GM18526 (cell line): ENCODE data around the gene KRTAP29-1.
"Not testable (repeated sequence)": the region's sequence is repeated elsewhere in the genome, so short reads cannot be mapped to it uniquely, and the experiment has no call there.

ENCODE experiments used
- POLR2A ChIP-seq: IDR thresholded peaks from 3 replicates; pipeline ENCODE4 v1.6.1; 2011; ENCODE audit not compliant: insufficient read length; ENCODE audit errors: extremely low read depth

Gene KRTAP29-1, protein sequence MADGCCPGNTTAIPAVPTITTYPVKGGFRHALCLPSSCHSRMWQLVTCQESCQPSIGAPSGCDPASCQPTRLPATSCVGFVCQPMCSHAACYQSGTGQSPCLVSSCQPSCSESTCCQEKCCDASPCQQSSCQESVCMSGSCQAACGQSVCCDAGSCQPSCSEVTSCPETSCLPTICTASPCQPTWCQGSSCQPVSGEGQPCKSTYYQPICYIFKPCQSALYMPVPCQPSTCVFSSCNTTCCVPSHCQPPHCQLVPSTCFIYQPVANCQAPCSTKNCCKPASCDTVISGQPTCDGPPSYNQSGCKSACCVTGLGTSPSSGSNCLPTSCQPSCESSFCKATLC

GRCh38 chr17:41301916-41302901, at the start of gene KRTAP29-1:
TSS of gene KRTAP29-1 (minus strand) at chr17:41302851. CDS start at chr17:41302851, 0 bp downstream.
- no peak for TF ChIP-seq POLR2A

DNA sequence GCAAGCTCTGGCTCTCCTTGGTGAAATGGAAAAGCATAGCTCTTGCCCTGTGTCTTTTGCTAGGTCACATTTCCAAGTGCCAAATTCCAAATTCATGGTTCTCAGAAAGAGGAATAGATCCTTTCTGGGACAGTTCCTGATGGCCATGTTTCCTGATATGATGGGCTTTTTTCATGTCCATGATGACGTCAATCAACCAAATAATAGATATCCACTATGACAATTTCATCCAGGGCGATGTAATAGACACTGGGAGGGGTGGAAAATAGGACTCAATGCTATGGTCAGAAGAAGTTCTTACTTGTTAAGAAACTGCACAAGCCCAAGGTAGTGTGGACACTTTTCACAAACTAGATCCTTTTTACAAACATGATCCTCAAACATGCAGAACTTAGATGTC, 48.5 kb upstream of the KRTAP29-1 start:
- TF ChIP-seq POLR2A = no peak

GRCh38 chr17:41350381-41350878, 47.8 kb upstream of the KRTAP29-1 start, which contains the start of gene KRT33A:
TSS of gene KRT33A (minus strand) at chr17:41350828. CDS start at chr17:41350767, 61 bp downstream.
- not testable (repeated sequence) for TF ChIP-seq POLR2A

- TF ChIP-seq POLR2A = no peak
These were observed 45.5 kb upstream of the KRTAP29-1 start for GRCh38 chr17:41347869-41348760.

DNA sequence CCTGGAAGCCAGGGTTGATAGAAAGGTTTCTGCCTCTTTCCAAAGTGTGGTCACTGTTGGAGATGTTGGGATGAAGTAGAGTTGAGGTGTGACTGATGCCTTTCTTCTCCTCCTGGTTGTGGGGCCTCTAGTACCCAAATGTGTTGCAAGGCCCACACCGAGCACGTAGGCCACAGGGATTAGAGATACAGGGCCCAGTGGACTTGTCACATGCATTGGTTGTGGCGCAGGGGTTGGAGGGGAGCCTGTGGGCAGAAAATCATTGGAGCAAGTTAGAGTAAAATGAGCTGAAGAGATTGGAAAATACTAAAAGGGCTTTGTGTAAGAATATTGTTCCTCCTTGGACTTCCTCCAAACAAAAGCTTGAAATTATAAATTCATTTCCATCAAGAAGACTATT, 43.3 kb upstream of the KRTAP29-1 start:
- no peak for TF ChIP-seq POLR2A

- no peak for TF ChIP-seq POLR2A
These were observed 40.4 kb upstream of the KRTAP29-1 start for GRCh38 chr17:41343029-41343428.

- no peak for TF ChIP-seq POLR2A
These were observed 38.5 kb upstream of the KRTAP29-1 start for GRCh38 chr17:41340934-41341861.

DNA sequence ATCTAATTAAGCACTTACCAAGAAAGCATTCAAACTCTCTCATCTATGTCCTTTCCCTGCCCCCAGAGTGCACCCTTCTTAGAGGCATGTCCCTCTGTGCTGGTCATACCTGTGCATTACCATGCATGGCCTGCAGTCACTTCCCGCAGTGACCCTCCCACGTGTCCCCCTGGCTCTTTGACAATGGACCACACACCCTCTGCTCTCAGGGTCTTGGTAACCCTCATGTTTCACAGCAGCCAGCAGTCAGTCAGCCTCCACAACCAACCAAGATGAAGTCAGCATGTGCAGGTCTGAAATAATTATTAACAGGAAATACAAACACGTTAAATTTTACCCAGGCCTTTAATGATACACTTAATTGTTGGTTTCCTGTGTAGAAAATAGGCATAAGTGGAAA, 37.8 kb upstream of the KRTAP29-1 start:
- TF ChIP-seq POLR2A = no peak

DNA sequence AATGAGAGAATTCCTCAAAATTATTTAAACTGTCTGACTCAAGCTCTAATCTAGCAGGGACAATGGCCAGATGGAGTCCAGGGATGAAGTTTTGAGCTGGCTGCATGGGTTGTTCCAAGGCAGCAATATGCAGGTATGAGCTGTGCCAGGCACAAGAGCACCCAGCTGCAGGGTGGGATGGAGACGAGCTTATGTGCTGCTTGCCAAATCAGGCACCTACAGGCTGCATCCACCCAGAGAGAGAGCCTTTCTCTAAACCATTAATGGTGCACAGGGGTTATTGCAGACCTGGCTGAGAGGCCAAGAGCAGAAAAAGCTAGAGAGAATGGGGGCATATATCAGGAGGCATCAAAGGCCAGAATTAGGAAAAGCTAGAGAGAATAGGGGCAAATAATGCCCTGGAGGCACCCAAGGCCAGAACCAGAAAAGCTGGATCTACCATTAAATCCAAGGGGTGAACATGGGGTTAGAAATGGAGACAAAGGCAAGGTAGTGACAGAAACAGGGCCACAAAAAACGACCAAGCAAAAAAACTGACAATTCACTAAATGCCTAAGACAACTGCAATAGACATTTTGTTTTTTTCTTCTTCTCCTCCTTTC, 37.0 kb upstream of the KRTAP29-1 start:
- no peak for TF ChIP-seq POLR2A

- no peak for TF ChIP-seq POLR2A
These were observed 36.4 kb upstream of the KRTAP29-1 start for GRCh38 chr17:41338961-41339485.

- no peak for TF ChIP-seq POLR2A
These were observed 33.1 kb upstream of the KRTAP29-1 start for GRCh38 chr17:41335747-41336146.

- no peak for TF ChIP-seq POLR2A
These were observed 32.0 kb upstream of the KRTAP29-1 start for GRCh38 chr17:41334385-41335305.
